BE2C (cell line): ENCODE measurements around the gene OGN. TPM values are rescaled to one million over a fixed set of nuclear protein-coding genes. Genes with fewer than 3 reads are reported as not detected.
A peak's percentile ranks its signal among the peaks of the same experiment; 100 is the strongest.

Experiments
- DNase-seq: peaks from one replicate; pipeline ENCODE4 v3.0.0-alpha.2; 2020
- H3K27me3 ChIP-seq: fragments of 250-450 bp; sonication (Bioruptor Pico); 2 replicates; pipeline ENCODE4 v1.5.1; 2020; ENCODE audit warnings: mild to moderate bottlenecking
- H3K36me3 ChIP-seq: fragments of 250-450 bp; sonication (Bioruptor Pico); 2 replicates; pipeline ENCODE4 v1.5.1; 2020; ENCODE audit warnings: mild to moderate bottlenecking
- H3K4me1 ChIP-seq: fragments of 250-450 bp; sonication (Bioruptor Pico); 2 replicates; pipeline ENCODE4 v1.5.1; 2020
- H3K4me3 ChIP-seq: 2 replicates; pipeline ENCODE4 v1.5.1; 2011; ENCODE audit warnings: low read depth, low read length
- H3K9me3 ChIP-seq: fragments of 250-450 bp; sonication (Bioruptor Pico); 2 replicates; pipeline ENCODE4 v1.5.1; 2020
- CTCF ChIP-seq: IDR thresholded peaks from 2 replicates; pipeline ENCODE4 v1.5.1; 2012; ENCODE audit warnings: mild to moderate bottlenecking, low read depth, low read length
- polyA plus RNA-seq: library from polyadenylated mRNA; unstranded; fragments of >200 nt; gene quantifications from one replicate; pipeline ENCODE4 v1.2.1, GENCODE V29; 2012; ENCODE audit warnings: low read depth, missing spikeins; ENCODE audit not compliant: insufficient read length, insufficient read depth

The OGN gene, protein sequence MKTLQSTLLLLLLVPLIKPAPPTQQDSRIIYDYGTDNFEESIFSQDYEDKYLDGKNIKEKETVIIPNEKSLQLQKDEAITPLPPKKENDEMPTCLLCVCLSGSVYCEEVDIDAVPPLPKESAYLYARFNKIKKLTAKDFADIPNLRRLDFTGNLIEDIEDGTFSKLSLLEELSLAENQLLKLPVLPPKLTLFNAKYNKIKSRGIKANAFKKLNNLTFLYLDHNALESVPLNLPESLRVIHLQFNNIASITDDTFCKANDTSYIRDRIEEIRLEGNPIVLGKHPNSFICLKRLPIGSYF
- not detected for polyA plus RNA-seq

DNA sequence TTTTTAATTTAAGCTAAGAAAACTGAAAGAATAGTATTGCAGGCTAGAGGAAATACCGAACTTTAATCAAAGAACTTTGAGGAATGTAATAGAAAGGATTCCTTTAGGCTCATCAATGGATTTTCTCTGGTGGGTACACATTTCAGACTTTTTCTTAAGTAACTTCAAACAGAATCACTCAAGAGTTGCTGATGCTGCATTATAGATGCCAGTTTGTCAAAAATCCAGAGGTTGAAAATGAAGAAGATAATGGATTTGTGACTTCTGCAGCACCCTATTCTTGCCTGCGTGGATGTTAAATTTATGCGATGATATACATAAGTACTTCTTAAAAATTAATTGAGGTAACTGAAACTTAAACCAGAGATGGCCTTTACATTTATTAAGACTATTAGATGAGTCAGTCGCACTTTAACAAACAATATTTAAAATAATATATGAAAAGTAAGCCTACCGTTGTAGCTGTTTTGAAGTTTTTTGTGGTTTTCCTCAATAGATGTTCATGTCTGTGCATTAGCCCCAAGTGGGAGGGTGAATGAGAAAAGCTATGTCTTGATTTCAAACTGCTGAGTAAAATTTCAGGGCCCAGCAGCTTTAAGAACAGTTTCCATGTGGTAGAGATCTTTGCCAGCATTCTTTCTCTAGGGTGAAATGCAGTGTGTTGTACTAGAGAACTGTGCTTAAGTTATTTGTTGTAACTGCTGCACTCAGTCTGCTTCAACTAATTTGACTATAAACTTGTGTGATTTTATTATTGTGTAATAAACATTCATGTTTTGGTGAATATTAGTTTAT is at the start of gene OGN:
Gene OGN (minus strand): TSS at position 537 of the 795 bp plus-strand sequence. CDS start 1,171 bp downstream, outside the sequence.
- no peak for DNase-seq
- no peak within 1 kb of the TSS for H3K4me3 ChIP-seq
- H3K4me1 ChIP-seq = no peaks in the 10 kb centered on the region
- no peaks in the 10 kb centered on the region for H3K9me3 ChIP-seq
- no peaks in the 10 kb centered on the region for H3K36me3 ChIP-seq
- no peak for TF ChIP-seq CTCF
- H3K27me3 ChIP-seq = no peaks in the 10 kb centered on the region

GRCh38 chr9:92446536-92446935 is 42.2 kb upstream of the OGN start:
- no peak for TF ChIP-seq CTCF
- H3K9me3 ChIP-seq = no peaks in the 10 kb centered on the region
- H3K4me3 ChIP-seq = no peak overlapping the region
- H3K27me3 ChIP-seq = no peaks in the 10 kb centered on the region
- H3K36me3 ChIP-seq = no peaks in the 10 kb centered on the region
- DNase-seq = no peak
- no peaks in the 10 kb centered on the region for H3K4me1 ChIP-seq

DNA sequence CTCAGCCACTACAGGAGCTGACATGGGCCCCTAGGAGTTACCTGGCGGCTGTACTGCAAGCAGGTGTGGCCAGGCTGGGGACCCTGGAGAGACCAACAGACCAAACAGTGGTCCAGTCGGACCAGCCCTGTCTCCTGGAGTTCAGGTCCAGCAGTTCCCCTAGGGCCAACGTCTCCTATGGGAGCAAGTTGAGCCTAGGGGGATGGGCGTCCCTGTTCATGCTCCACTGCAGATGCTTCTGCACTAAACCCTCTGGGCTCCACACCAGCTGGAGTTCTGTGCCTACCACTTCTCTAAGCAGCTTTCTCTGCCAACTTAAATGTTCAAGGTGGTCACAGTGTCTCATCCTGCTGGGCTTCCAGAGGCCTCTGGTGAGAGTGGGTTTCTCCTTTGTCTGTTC is 40.5 kb upstream of the OGN start:
- Histone ChIP-seq H3K27me3 (no peaks in the 10 kb centered on the region), H3K4me3 (no peak overlapping the region), H3K4me1 (no peaks in the 10 kb centered on the region), H3K36me3 (no peaks in the 10 kb centered on the region), H3K9me3 (no peaks in the 10 kb centered on the region)
- peak; percentile 25 for DNase-seq
- TF ChIP-seq CTCF = no peak

GRCh38 chr9:92440751-92441046 is 36.3 kb upstream of the OGN start:
- no peaks in the 10 kb centered on the region for H3K36me3 ChIP-seq
- TF ChIP-seq CTCF = no peak
- DNase-seq = no peak
- H3K27me3 ChIP-seq = no peaks in the 10 kb centered on the region
- no peaks in the 10 kb centered on the region for H3K4me1 ChIP-seq
- no peaks in the 10 kb centered on the region for H3K9me3 ChIP-seq
- no peak overlapping the region for H3K4me3 ChIP-seq

GRCh38 chr9:92439921-92440750 is 35.8 kb upstream of the OGN start:
- Histone ChIP-seq H3K4me3 (no peak overlapping the region), H3K27me3 (no peaks in the 10 kb centered on the region), H3K4me1 (no peaks in the 10 kb centered on the region), H3K36me3 (no peaks in the 10 kb centered on the region), H3K9me3 (no peaks in the 10 kb centered on the region)
- no peak for TF ChIP-seq CTCF
- no peak for DNase-seq
